ENCODE measurements around the gene CD2AP. TPM values are rescaled to one million over a fixed set of nuclear protein-coding genes. Genes with fewer than 3 reads are reported as not detected.
"Not testable (repeated sequence)": the region's sequence is repeated elsewhere in the genome, so short reads cannot be mapped to it uniquely, and the experiment has no call there.

CD2AP gene
- polyA plus RNA-seq, 1 experiment: 12.5 TPM

- H3K9me3 ChIP-seq (ENCODE audit: control insufficient read depth, insufficient read depth, low read length): no peaks in the 10 kb centered on the region
- H3K27me3 ChIP-seq (ENCODE audit: control insufficient read depth, insufficient read depth, low read length): no peaks in the 10 kb centered on the region
- TF ChIP-seq CTCF (IDR thresholded peaks at IDR 0.05; ENCODE audit: low read depth, low read length): no peak
- DNase-seq (ENCODE audit: low read depth, low spot score): no peak
- POLR2A ChIA-PET: no interaction called here
- no peak overlapping the region for H3K27ac ChIP-seq (ENCODE audit: low read depth, low read length)
- no peak overlapping the region for H3K4me3 ChIP-seq (ENCODE audit: low read depth, low read length)
- CTCF ChIA-PET: no interaction called here
Measured at GRCh38 chr6:47435254-47435612, 42.4 kb upstream of the CD2AP start.

GRCh38 chr6:47437592-47437991 is 40.0 kb upstream of the CD2AP start:
- TF ChIP-seq CTCF (IDR thresholded peaks at IDR 0.05; ENCODE audit: low read depth, low read length): no peak
- no peaks in the 10 kb centered on the region for H3K27me3 ChIP-seq (ENCODE audit: control insufficient read depth, insufficient read depth, low read length)
- no peak overlapping the region for H3K4me3 ChIP-seq (ENCODE audit: low read depth, low read length)
- H3K27ac ChIP-seq (ENCODE audit: low read depth, low read length): no peak overlapping the region
- H3K9me3 ChIP-seq (ENCODE audit: control insufficient read depth, insufficient read depth, low read length): no peaks in the 10 kb centered on the region
- ChIA-PET CTCF (no interaction called here), POLR2A (no interaction called here)
- DNase-seq (ENCODE audit: low read depth, low spot score): no peak

GRCh38 chr6:47438481-47439347 is 38.9 kb upstream of the CD2AP start:
- no peak for TF ChIP-seq CTCF (IDR thresholded peaks at IDR 0.05; ENCODE audit: low read depth, low read length)
- no peak overlapping the region for H3K4me3 ChIP-seq (ENCODE audit: low read depth, low read length)
- POLR2A ChIA-PET: no interaction called here
- H3K27me3 ChIP-seq (ENCODE audit: control insufficient read depth, insufficient read depth, low read length): no peaks in the 10 kb centered on the region
- H3K9me3 ChIP-seq (ENCODE audit: control insufficient read depth, insufficient read depth, low read length): no peaks in the 10 kb centered on the region
- DNase-seq (ENCODE audit: low read depth, low spot score): no peak
- H3K27ac ChIP-seq (ENCODE audit: low read depth, low read length): no peak overlapping the region
- CTCF ChIA-PET: interaction anchor here (0.5 kb wide), 2 partner anchors 29 to 568 kb away, joined by 3 read pairs; no protein-coding TSS in a partner anchor

- POLR2A ChIA-PET: no interaction called here
- Histone ChIP-seq H3K9me3 (ENCODE audit: control insufficient read depth, insufficient read depth, low read length) (no peaks in the 10 kb centered on the region), H3K27me3 (ENCODE audit: control insufficient read depth, insufficient read depth, low read length) (no peaks in the 10 kb centered on the region), H3K4me3 (ENCODE audit: low read depth, low read length) (no peak overlapping the region), H3K27ac (ENCODE audit: low read depth, low read length) (no peak overlapping the region)
- CTCF ChIA-PET: interaction anchor here (0.5 kb wide), 1 partner anchor 569 kb away, joined by 3 read pairs; no protein-coding TSS in a partner anchor
- no peak for DNase-seq (ENCODE audit: low read depth, low spot score)
- no peak for TF ChIP-seq CTCF (IDR thresholded peaks at IDR 0.05; ENCODE audit: low read depth, low read length)
Measured at GRCh38 chr6:47439348-47439668, 38.3 kb upstream of the CD2AP start.

- Histone ChIP-seq H3K9me3 (ENCODE audit: control insufficient read depth, insufficient read depth, low read length) (no peaks in the 10 kb centered on the region), H3K27ac (ENCODE audit: low read depth, low read length) (no peak overlapping the region), H3K27me3 (ENCODE audit: control insufficient read depth, insufficient read depth, low read length) (no peaks in the 10 kb centered on the region), H3K4me3 (ENCODE audit: low read depth, low read length) (no peak overlapping the region)
- no peak for TF ChIP-seq CTCF (IDR thresholded peaks at IDR 0.05; ENCODE audit: low read depth, low read length)
- ChIA-PET CTCF (no interaction called here), POLR2A (no interaction called here)
- no peak for DNase-seq (ENCODE audit: low read depth, low spot score)
Measured at GRCh38 chr6:47440719-47441118, 36.9 kb upstream of the CD2AP start.

GRCh38 chr6:47444964-47445363 is 32.6 kb upstream of the CD2AP start:
- H3K9me3 ChIP-seq (ENCODE audit: control insufficient read depth, insufficient read depth, low read length); POLR2A ChIA-PET; H3K27me3 ChIP-seq (ENCODE audit: control insufficient read depth, insufficient read depth, low read length); H3K27ac ChIP-seq (ENCODE audit: low read depth, low read length); H3K4me3 ChIP-seq (ENCODE audit: low read depth, low read length); DNase-seq (ENCODE audit: low read depth, low spot score): not testable (repeated sequence)
- CTCF ChIA-PET: interaction anchor here (0.9 to 1.3 kb wide), 2 partner anchors 30 to 187 kb away, joined by 3 read pairs; no protein-coding TSS in a partner anchor
